ENCODE data around the gene MFGE8. TPM values are rescaled to one million over a fixed set of nuclear protein-coding genes. Genes with fewer than 3 reads are reported as not detected.

Gene MFGE8
- total RNA-seq, 4 donors from 2014 or later: 239 to 437 (median 395) TPM

- Histone ChIP-seq H3K9me3 (no peaks in the 10 kb centered on the region), H3K27ac (no peak overlapping the region), H3K36me3 (peaks cover 0 to 4% of the 10 kb centered on the region in 2 donors), H3K4me1 (no peaks in the 10 kb centered on the region), H3K27me3 (no peaks in the 10 kb centered on the region), H3K4me3 (no peak overlapping the region)
- in situ Hi-C loops (cut with MboI; ENCODE audit: low sequenced_read_pairs in 4 of 4): no loop called here
- intact Hi-C loops (cut with DNase I; ENCODE audit: low total_unique reads): no loop called here
- DNase-seq: no peak
- no peak for TF ChIP-seq CTCF (IDR thresholded peaks at IDR 0.05 in 4 of 5, conservative IDR thresholded peaks at IDR 0.05 in 1 of 5)
- no peak for TF ChIP-seq POLR2A (IDR thresholded peaks at IDR 0.05)
- ATAC-seq: no peak
Observed at GRCh38 chr15:88877906-88878305, 35.3 kb downstream of the MFGE8 start.

GRCh38 chr15:88877415-88877814, 35.8 kb downstream of the MFGE8 start:
- H3K4me1 ChIP-seq: no peaks in the 10 kb centered on the region
- TF ChIP-seq POLR2A (IDR thresholded peaks at IDR 0.05) (no peak), CTCF (IDR thresholded peaks at IDR 0.05 in 4 of 5, conservative IDR thresholded peaks at IDR 0.05 in 1 of 5) (no peak)
- peaks cover 0 to 4% of the 10 kb centered on the region in 2 donors for H3K36me3 ChIP-seq
- DNase-seq (no peak), ATAC-seq (no peak)
- no peak overlapping the region for H3K27ac ChIP-seq
- no peak overlapping the region for H3K4me3 ChIP-seq
- in situ Hi-C loops (cut with MboI; ENCODE audit: low sequenced_read_pairs in 4 of 4): no loop called here
- no peaks in the 10 kb centered on the region for H3K27me3 ChIP-seq
- no peaks in the 10 kb centered on the region for H3K9me3 ChIP-seq
- intact Hi-C loops (cut with DNase I; ENCODE audit: low total_unique reads): no loop called here

- no peak for DNase-seq
- no peaks in the 10 kb centered on the region for H3K27me3 ChIP-seq
- intact Hi-C loops (cut with DNase I; ENCODE audit: low total_unique reads) (no loop called here), in situ Hi-C loops (cut with MboI; ENCODE audit: low sequenced_read_pairs in 4 of 4) (no loop called here)
- TF ChIP-seq POLR2A (IDR thresholded peaks at IDR 0.05) (no peak), CTCF (IDR thresholded peaks at IDR 0.05 in 4 of 5, conservative IDR thresholded peaks at IDR 0.05 in 1 of 5) (no peak)
- H3K36me3 ChIP-seq: peaks cover 0 to 4% of the 10 kb centered on the region in 2 donors
- H3K27ac ChIP-seq: no peak overlapping the region
- no peak overlapping the region for H3K4me3 ChIP-seq
- H3K4me1 ChIP-seq: no peaks in the 10 kb centered on the region
- no peaks in the 10 kb centered on the region for H3K9me3 ChIP-seq
- ATAC-seq: no peak
Observed at GRCh38 chr15:88876573-88876972, 36.6 kb downstream of the MFGE8 start.

- Histone ChIP-seq H3K36me3 (peaks cover 0 to 4% of the 10 kb centered on the region in 2 donors), H3K27ac (no peak overlapping the region), H3K27me3 (no peaks in the 10 kb centered on the region), H3K4me1 (no peaks in the 10 kb centered on the region), H3K4me3 (no peak overlapping the region), H3K9me3 (no peaks in the 10 kb centered on the region)
- intact Hi-C loops (cut with DNase I; ENCODE audit: low total_unique reads) (no loop called here), in situ Hi-C loops (cut with MboI; ENCODE audit: low sequenced_read_pairs in 4 of 4) (no loop called here)
- TF ChIP-seq POLR2A (IDR thresholded peaks at IDR 0.05) (no peak), CTCF (IDR thresholded peaks at IDR 0.05 in 4 of 5, conservative IDR thresholded peaks at IDR 0.05 in 1 of 5) (no peak)
- ATAC-seq (no peak), DNase-seq (no peak)
Observed at GRCh38 chr15:88874684-88875083, 38.5 kb downstream of the MFGE8 start.

- intact Hi-C loops (cut with DNase I; ENCODE audit: low total_unique reads): no loop called here
- in situ Hi-C loops (cut with MboI; ENCODE audit: low sequenced_read_pairs in 4 of 4): no loop called here
- TF ChIP-seq POLR2A (IDR thresholded peaks at IDR 0.05): no peak
- no peak for TF ChIP-seq CTCF (IDR thresholded peaks at IDR 0.05 in 4 of 5, conservative IDR thresholded peaks at IDR 0.05 in 1 of 5)
- H3K27me3 ChIP-seq: no peaks in the 10 kb centered on the region
- H3K36me3 ChIP-seq: peaks cover 0 to 4% of the 10 kb centered on the region in 2 donors
- no peaks in the 10 kb centered on the region for H3K4me1 ChIP-seq
- DNase-seq (no peak), ATAC-seq (no peak)
- H3K9me3 ChIP-seq: no peaks in the 10 kb centered on the region
- no peak overlapping the region for H3K27ac ChIP-seq
- H3K4me3 ChIP-seq: no peak overlapping the region
Observed at GRCh38 chr15:88874275-88874674, 38.9 kb downstream of the MFGE8 start.
